ENCODE measurements around the gene C3orf49.

DNA sequence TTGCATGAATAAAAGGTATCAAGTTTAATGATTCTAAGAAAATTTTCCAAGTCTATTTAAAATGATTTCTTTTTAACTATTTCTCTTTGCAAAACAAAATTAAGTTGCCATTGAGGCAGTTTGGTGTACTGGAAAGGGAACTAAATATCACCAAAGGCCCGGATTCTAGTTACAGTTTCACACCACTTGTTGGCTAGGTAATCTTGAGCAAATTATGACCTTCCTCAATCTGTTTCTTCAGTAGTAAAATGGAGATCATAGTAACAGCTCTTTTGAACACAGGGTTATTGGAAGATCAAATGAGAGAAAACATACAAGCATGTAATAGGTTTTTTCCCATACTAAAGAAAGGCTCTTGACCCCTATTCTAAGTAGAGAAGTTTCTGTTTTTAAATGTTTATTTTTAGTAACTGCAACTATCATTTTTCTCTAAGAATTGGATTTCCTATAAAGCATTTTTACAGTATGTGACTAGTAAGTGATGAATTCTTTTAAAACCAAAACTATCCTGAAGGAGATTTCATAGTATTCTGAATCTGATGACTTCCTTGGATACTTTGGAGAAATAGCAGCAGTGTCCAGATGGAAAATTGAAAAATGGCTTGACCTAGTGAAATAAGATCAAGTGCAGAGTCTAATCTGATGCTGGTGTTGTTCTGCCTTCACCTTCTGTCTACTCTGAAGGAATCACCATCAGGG is 77.4 kb downstream of the C3orf49 start:
- TF ChIP-seq, protein P1, sequence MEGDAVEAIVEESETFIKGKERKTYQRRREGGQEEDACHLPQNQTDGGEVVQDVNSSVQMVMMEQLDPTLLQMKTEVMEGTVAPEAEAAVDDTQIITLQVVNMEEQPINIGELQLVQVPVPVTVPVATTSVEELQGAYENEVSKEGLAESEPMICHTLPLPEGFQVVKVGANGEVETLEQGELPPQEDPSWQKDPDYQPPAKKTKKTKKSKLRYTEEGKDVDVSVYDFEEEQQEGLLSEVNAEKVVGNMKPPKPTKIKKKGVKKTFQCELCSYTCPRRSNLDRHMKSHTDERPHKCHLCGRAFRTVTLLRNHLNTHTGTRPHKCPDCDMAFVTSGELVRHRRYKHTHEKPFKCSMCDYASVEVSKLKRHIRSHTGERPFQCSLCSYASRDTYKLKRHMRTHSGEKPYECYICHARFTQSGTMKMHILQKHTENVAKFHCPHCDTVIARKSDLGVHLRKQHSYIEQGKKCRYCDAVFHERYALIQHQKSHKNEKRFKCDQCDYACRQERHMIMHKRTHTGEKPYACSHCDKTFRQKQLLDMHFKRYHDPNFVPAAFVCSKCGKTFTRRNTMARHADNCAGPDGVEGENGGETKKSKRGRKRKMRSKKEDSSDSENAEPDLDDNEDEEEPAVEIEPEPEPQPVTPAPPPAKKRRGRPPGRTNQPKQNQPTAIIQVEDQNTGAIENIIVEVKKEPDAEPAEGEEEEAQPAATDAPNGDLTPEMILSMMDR (IDR thresholded peaks at IDR 0.05 in 2 of 3, conservative IDR thresholded peaks at IDR 0.05 in 1 of 3; ENCODE audit: insufficient read depth in 2 of 3, low read depth in 1 of 3, low read length in 3 of 3) = no peak
- TF ChIP-seq BRD9 (IDR thresholded peaks at IDR 0.05; ENCODE audit: low read depth, partially characterized antibody) = no peak
- TF ChIP-seq NFYB (IDR thresholded peaks at IDR 0.05; ENCODE audit: extremely low read depth, insufficient read length) = no peak
- TF ChIP-seq, protein P2, sequence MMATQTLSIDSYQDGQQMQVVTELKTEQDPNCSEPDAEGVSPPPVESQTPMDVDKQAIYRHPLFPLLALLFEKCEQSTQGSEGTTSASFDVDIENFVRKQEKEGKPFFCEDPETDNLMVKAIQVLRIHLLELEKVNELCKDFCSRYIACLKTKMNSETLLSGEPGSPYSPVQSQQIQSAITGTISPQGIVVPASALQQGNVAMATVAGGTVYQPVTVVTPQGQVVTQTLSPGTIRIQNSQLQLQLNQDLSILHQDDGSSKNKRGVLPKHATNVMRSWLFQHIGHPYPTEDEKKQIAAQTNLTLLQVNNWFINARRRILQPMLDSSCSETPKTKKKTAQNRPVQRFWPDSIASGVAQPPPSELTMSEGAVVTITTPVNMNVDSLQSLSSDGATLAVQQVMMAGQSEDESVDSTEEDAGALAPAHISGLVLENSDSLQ (IDR thresholded peaks at IDR 0.05) = no peak
- no peak for TF ChIP-seq PTBP1 (IDR thresholded peaks at IDR 0.05; ENCODE audit: low read depth, low read length)
- TF ChIP-seq MAFG (tag; conservative IDR thresholded peaks at IDR 0.05) = no peak
- TF ChIP-seq EP300 (IDR thresholded peaks at IDR 0.05; ENCODE audit: low read length) = no peak

Measured in K562 (cell line).